H1 (cell line): ENCODE data around the gene TTC3. TPM values are rescaled to one million over a fixed set of nuclear protein-coding genes. Genes with fewer than 3 reads are reported as not detected.

Experiments
- CTCF ChIA-PET: fragments of 300-600 bp; sonication (Branson Sonifier 250); formaldehyde crosslinking; loops from one replicate; lab custom pipeline; 2021; ENCODE audit not compliant: partially characterized antibody; lab: Charles Lee
- POLR2A ChIA-PET: fragments of 300-600 bp; sonication (Branson Sonifier 250); formaldehyde crosslinking; loops from one replicate; lab custom pipeline; 2021; ENCODE audit warnings: inconsistent platforms; ENCODE audit not compliant: partially characterized antibody; lab: Charles Lee
- DNase-seq, 2 experiments: peaks; one replicate each; pipeline versions ENCODE4 v3.0.0 to v3.0.0-alpha.2; 2010 to 2022; ENCODE audit warnings: low spot score in 2 of 2, low read depth in 1 of 2, mixed read lengths in 1 of 2
- FAIRE-seq: peaks from 2 replicates; lab custom pipeline; 2011; peaks lifted over from hg19 to GRCh38; lab: Jason Lieb, UNC
- H2AFZ ChIP-seq: 2 replicates; pipeline ENCODE4 v1.8.1; 2012; ENCODE audit warnings: low read length, inconsistent platforms
- H2AK5ac ChIP-seq: 2 replicates; pipeline ENCODE4 v1.6.1; 2013; ENCODE audit warnings: low read depth, low read length
- H2BK120ac ChIP-seq: replicated peaks from 2 replicates; pipeline ENCODE3; 2013; ENCODE audit warnings: low read depth, low read length, inconsistent platforms
- H2BK12ac ChIP-seq: 2 replicates; pipeline ENCODE4 v1.6.1; 2013; ENCODE audit warnings: low read depth, low read length
- H2BK15ac ChIP-seq: 2 replicates; pipeline ENCODE4 v1.6.1; 2013; ENCODE audit warnings: low read length
- H2BK20ac ChIP-seq: 2 replicates; pipeline ENCODE4 v1.6.1; 2013; ENCODE audit warnings: low read length
- H2BK5ac ChIP-seq: 2 replicates; pipeline ENCODE4 v1.6.1; 2013; ENCODE audit warnings: low read depth, low read length
- H3K14ac ChIP-seq: 2 replicates; pipeline ENCODE4 v1.6.1; 2013; ENCODE audit warnings: inconsistent platforms; ENCODE audit not compliant: insufficient read length
- H3K18ac ChIP-seq: 2 replicates; pipeline ENCODE4 v1.6.1; 2013; ENCODE audit warnings: low read length; ENCODE audit errors: extremely low read depth
- H3K23ac ChIP-seq: 2 replicates; pipeline ENCODE4 v1.6.1; 2013; ENCODE audit warnings: inconsistent platforms; ENCODE audit not compliant: insufficient read length
- H3K23me2 ChIP-seq: 2 replicates; pipeline ENCODE4 v1.6.1; 2013; ENCODE audit warnings: low read depth, low read length
- H3K27ac ChIP-seq: 2 replicates; pipeline ENCODE4 v1.6.1; 2011; ENCODE audit warnings: low read depth, low read length, inconsistent platforms
- H3K27me3 ChIP-seq, 4 experiments: replicated peaks in 1 of 4; 1 replicate in 1 of 4; 2 replicates in 3 of 4; pipeline versions ENCODE4 v1.6.1 to v1.8.1; 2011 to 2013; ENCODE audit warnings: low read length in 3 of 4, mild to moderate bottlenecking in 3 of 4, inconsistent platforms in 2 of 4, mixed read lengths in 2 of 4, moderate library complexity in 1 of 4; ENCODE audit not compliant: control insufficient read depth in 3 of 4, insufficient read depth in 3 of 4; ENCODE audit errors: extremely low read depth in 1 of 4
- H3K36me3 ChIP-seq, 4 experiments: 2 replicates each; pipeline versions ENCODE4 v1.6.1 to v1.8.1; 2011 to 2013; ENCODE audit warnings: mild to moderate bottlenecking in 4 of 4, low read length in 3 of 4, moderate library complexity in 2 of 4, control low read depth in 1 of 4, inconsistent platforms in 1 of 4; ENCODE audit not compliant: insufficient read depth in 4 of 4, control insufficient read depth in 2 of 4
- H3K4ac ChIP-seq: replicated peaks from 2 replicates; pipeline ENCODE3; 2013; ENCODE audit warnings: low read length, low read depth, mixed read lengths, inconsistent platforms; ENCODE audit not compliant: insufficient read length
- H3K4me1 ChIP-seq, 4 experiments: replicated peaks in 1 of 4; 1 replicate in 1 of 4; 2 replicates in 3 of 4; pipeline versions ENCODE4 v1.6.1 to v1.8.1; 2011 to 2013; ENCODE audit warnings: low read length in 3 of 4, inconsistent platforms in 2 of 4, mixed read lengths in 1 of 4; ENCODE audit not compliant: insufficient read depth in 4 of 4, control insufficient read depth in 3 of 4
- H3K4me2 ChIP-seq, 2 experiments: 2 replicates each; pipeline versions ENCODE4 v1.6.1 to v1.8.1; 2011 to 2013; ENCODE audit warnings: low read depth in 2 of 2, low read length in 2 of 2, control low read depth in 1 of 2, inconsistent platforms in 1 of 2, mild to moderate bottlenecking in 1 of 2; ENCODE audit not compliant: insufficient read depth in 1 of 2
- H3K4me3 ChIP-seq, 4 experiments: fragments of 200-600, 300-600 bp in 1 of 4; sonication (generic), shearing (Covaris generic), sonication (Bioruptor Twin) in 1 of 4; 2 replicates each; pipeline versions ENCODE4 v1.5.1 to v1.8.1; 2011 to 2016; ENCODE audit warnings: low read length in 4 of 4, low read depth in 3 of 4, control low read depth in 2 of 4, inconsistent platforms in 2 of 4, mild to moderate bottlenecking in 2 of 4, mixed read lengths in 1 of 4, moderate library complexity in 1 of 4; ENCODE audit not compliant: insufficient read depth in 2 of 4; ENCODE audit errors: extremely low read depth in 1 of 4
- H3K56ac ChIP-seq: replicated peaks from 2 replicates; pipeline ENCODE3; 2013; ENCODE audit warnings: low read depth, mild to moderate bottlenecking, mixed read lengths, low read length, inconsistent platforms; ENCODE audit not compliant: insufficient read length
- H3K79me1 ChIP-seq: 2 replicates; pipeline ENCODE4 v1.6.1; 2013; ENCODE audit warnings: low read depth, low read length, control low read depth
- H3K79me2 ChIP-seq, 2 experiments: 2 replicates each; pipeline versions ENCODE4 v1.6.1 to v1.8.1; 2012 to 2013; ENCODE audit warnings: low read length in 2 of 2, mild to moderate bottlenecking in 2 of 2, inconsistent platforms in 1 of 2; ENCODE audit not compliant: insufficient read depth in 2 of 2, control insufficient read depth in 1 of 2
- H3K9ac ChIP-seq, 4 experiments: replicated peaks in 1 of 4; 1 replicate in 1 of 4; 2 replicates in 3 of 4; pipeline versions ENCODE4 v1.6.1 to v1.8.1; 2011 to 2013; ENCODE audit warnings: low read depth in 3 of 4, low read length in 3 of 4, control low read depth in 2 of 4, mild to moderate bottlenecking in 2 of 4, moderate library complexity in 2 of 4, inconsistent platforms in 1 of 4; ENCODE audit errors: extremely low read depth in 1 of 4
- H3K9me3 ChIP-seq, 2 experiments: 2 replicates each; pipeline versions ENCODE4 v1.6.1 to v1.8.1; 2012 to 2013; ENCODE audit warnings: mild to moderate bottlenecking in 2 of 2, moderate library complexity in 2 of 2, control low read depth in 1 of 2, inconsistent platforms in 1 of 2, low read depth in 1 of 2, low read length in 1 of 2, mixed read lengths in 1 of 2; ENCODE audit not compliant: insufficient read depth in 2 of 2
- H4K20me1 ChIP-seq, 2 experiments: replicated peaks in 1 of 2; 2 replicates each; pipeline versions ENCODE3 to v1.8.1; 2011 to 2013; ENCODE audit warnings: inconsistent platforms in 2 of 2, low read length in 2 of 2, mild to moderate bottlenecking in 1 of 2; ENCODE audit not compliant: insufficient read depth in 2 of 2, control insufficient read depth in 1 of 2
- H4K5ac ChIP-seq: 2 replicates; pipeline ENCODE4 v1.6.1; 2013; ENCODE audit warnings: low read length, low read depth, mixed read lengths, inconsistent platforms; ENCODE audit not compliant: insufficient read length
- H4K8ac ChIP-seq: 2 replicates; pipeline ENCODE4 v1.8.0; 2013; ENCODE audit warnings: mild to moderate bottlenecking, moderate library complexity, low read length, inconsistent platforms; ENCODE audit not compliant: insufficient read depth; ENCODE audit errors: extremely low read depth
- H4K91ac ChIP-seq: replicated peaks from 2 replicates; pipeline ENCODE3; 2013; ENCODE audit warnings: low read length, mixed read lengths, inconsistent platforms; ENCODE audit not compliant: insufficient read length
- POU5F1 ChIP-seq: IDR thresholded peaks from 2 replicates; pipeline ENCODE4 v1.6.1; 2011; ENCODE audit warnings: low read depth, mild to moderate bottlenecking, low read length, moderate library complexity
- WGBS, 2 experiments: shearing (Covaris generic) in 1 of 2; methylation state at CpG; one replicate each; pipeline versions ENCODE4 v1.1.6 to v1.1.7; 2013 to 2015; ENCODE audit warnings: low lambda C conversion rate in 2 of 2, mixed read lengths in 2 of 2, inconsistent platforms in 1 of 2, low coverage in 1 of 2, missing lambda C conversion rate in 1 of 2; ENCODE audit not compliant: insufficient replicate concordance in 2 of 2, insufficient coverage in 1 of 2, insufficient read length in 1 of 2; ENCODE audit errors: extremely low coverage in 1 of 2, missing lambda C conversion rate in 1 of 2; 5-methylcytosine and 5-hydroxymethylcytosine counted together
- polyA plus RNA-seq, 7 experiments: library from polyadenylated mRNA; depleted of rRNA in 3 of 7; stranded (reverse) in 5 of 7; unstranded in 2 of 7; fragments of >200 nt in 5 of 7; fragments of 200-250 nt in 2 of 7; gene quantifications; 1 replicate in 5 of 7; 2 replicates in 1 of 7; 4 replicates in 1 of 7; pipeline versions ENCODE4 v1.2.1 to v1.2.3, GENCODE V29; 2011 to 2013; ENCODE audit warnings: missing spikeins in 2 of 7, mixed read lengths in 2 of 7
- total RNA-seq: library from RNA; stranded (reverse); fragmentation: NEBNext Ultra II Directional; extraction: Animal tissue kit (Norgen Biotek cat#: 25700); gene quantifications from 2 replicates; pipeline ENCODE4 v1.2.1, GENCODE V29; 2021

Gene TTC3
- total and polyA plus RNA-seq, 2 of the 8 experiments (the other 6 are each of a cell fraction or from before 2014, with no cell fraction given) = 11.0 to 36.2 TPM

- DNase-seq (no peak), FAIRE-seq (no peak)
- no peaks in the 10 kb centered on the region for H3K23me2 ChIP-seq
- H4K91ac ChIP-seq = no peak overlapping the region
- H3K18ac ChIP-seq = no peak overlapping the region
- no peak overlapping the region for H2BK12ac ChIP-seq
- ChIA-PET POLR2A (interaction anchor here (1.3 kb wide), 1 partner anchor 263 kb away, joined by 3 read pairs; no protein-coding TSS in a partner anchor), CTCF (interaction anchor here (1.3 kb wide), 1 partner anchor 9 kb away, joined by 5 read pairs; no protein-coding TSS in a partner anchor)
- H3K4me1 ChIP-seq = no peaks in the 10 kb centered on the region
- no peaks in the 10 kb centered on the region for H3K79me2 ChIP-seq
- no peak overlapping the region for H3K56ac ChIP-seq
- no peak overlapping the region for H2BK20ac ChIP-seq
- H2BK5ac ChIP-seq = no peak overlapping the region
- 0 out of 4 replicates have a peak, but pooled peaks cover 0 to 8% of the 10 kb centered on the region in 2 experiments for H3K9me3 ChIP-seq
- H3K79me1 ChIP-seq = no peaks in the 10 kb centered on the region
- no peak overlapping the region for H3K4ac ChIP-seq
- no peak overlapping the region for H3K4me3 ChIP-seq
- H2AFZ ChIP-seq = no peak overlapping the region
- no peak overlapping the region for H2BK120ac ChIP-seq
- no peaks in the 10 kb centered on the region for H4K20me1 ChIP-seq
- no peak overlapping the region for H3K23ac ChIP-seq
- H2AK5ac ChIP-seq = no peak overlapping the region
- H3K36me3 ChIP-seq = no peaks in the 10 kb centered on the region
- H3K27me3 ChIP-seq = no peaks in the 10 kb centered on the region
- no peak overlapping the region for H3K27ac ChIP-seq
- H4K5ac ChIP-seq = no peak overlapping the region
- H4K8ac ChIP-seq = no peak overlapping the region
- H3K14ac ChIP-seq = no peak overlapping the region
- 95% methylated on average over 11 of the region's 15 CpGs; no CpG with 5 or more reads in 1 of the 2 experiments for WGBS, 2 experiments
- no peak overlapping the region for H2BK15ac ChIP-seq
- no peak overlapping the region for H3K4me2 ChIP-seq
- H3K9ac ChIP-seq = no peak overlapping the region
- TF ChIP-seq POU5F1 = no peak
Observed at GRCh38 chr21:37208056-37208721, 135.1 kb downstream of the TTC3 start.
